Neural progenitor cell (in vitro differentiated cells): Measurements from ENCODE around the gene DNAJC8. TPM values are rescaled to one million over a fixed set of nuclear protein-coding genes. Genes with fewer than 3 reads are reported as not detected.

Experiments
- DNase-seq: peaks from one replicate; pipeline ENCODE4 v3.0.0-alpha.2; 2016; ENCODE audit warnings: low spot score
- H2AFZ ChIP-seq: fragments of 200-600 bp; sonication (generic); replicated peaks from 2 replicates; pipeline ENCODE4 v1.6.1; 2016; ENCODE audit warnings: antibody characterized with exemption
- H3F3A ChIP-seq: fragments of 200-600 bp; sonication (generic); 2 replicates; pipeline ENCODE4 v1.6.1; 2016; ENCODE audit warnings: antibody characterized with exemption, low read depth
- H3K27ac ChIP-seq: fragments of 200-600 bp; sonication (generic); 2 replicates; pipeline ENCODE4 v1.5.1; 2016; ENCODE audit warnings: mild to moderate bottlenecking
- H3K27me3 ChIP-seq: fragments of 200-600 bp; sonication (generic); 2 replicates; pipeline ENCODE4 v1.6.1; 2016; ENCODE audit warnings: mild to moderate bottlenecking, moderate library complexity
- H3K36me3 ChIP-seq: fragments of 200-600 bp; sonication (generic); 2 replicates; pipeline ENCODE4 v1.5.1; 2016
- H3K4me1 ChIP-seq: fragments of 200-600 bp; sonication (generic); 2 replicates; pipeline ENCODE4 v1.6.1; 2016; ENCODE audit warnings: mixed run types
- H3K4me2 ChIP-seq: fragments of 200-600 bp; sonication (generic); 2 replicates; pipeline ENCODE4 v1.6.1; 2016
- H3K4me3 ChIP-seq: fragments of 200-600 bp; sonication (generic); 2 replicates; pipeline ENCODE4 v1.5.1; 2016
- H3K79me2 ChIP-seq: fragments of 200-600 bp; sonication (generic); 2 replicates; pipeline ENCODE4 v1.6.1; 2016; ENCODE audit warnings: low read depth
- H3K9ac ChIP-seq: fragments of 200-600 bp; sonication (generic); 2 replicates; pipeline ENCODE4 v1.6.1; 2016
- H3K9me3 ChIP-seq: fragments of 200-600 bp; sonication (generic); 2 replicates; pipeline ENCODE4 v1.5.1; 2016; ENCODE audit warnings: low read depth
- H4K20me1 ChIP-seq: fragments of 200-600 bp; sonication (generic); 2 replicates; pipeline ENCODE4 v1.6.1; 2016; ENCODE audit warnings: low read depth
- H3K27ac Mint-ChIP-seq: 3 replicates; pipeline ENCODE4 v1.8.0; 2021; ENCODE audit warnings: mixed read lengths
- H3K27me3 Mint-ChIP-seq: 2 replicates; pipeline ENCODE4 v1.8.0; 2022; ENCODE audit warnings: low read depth, mild to moderate bottlenecking, inconsistent platforms, moderate library complexity, mixed read lengths; ENCODE audit not compliant: insufficient read depth
- H3K36me3 Mint-ChIP-seq: 3 replicates; pipeline ENCODE4 v1.8.0; 2021; ENCODE audit warnings: mixed read lengths
- H3K4me1 Mint-ChIP-seq: 3 replicates; pipeline ENCODE4 v1.8.0; 2021; ENCODE audit warnings: mixed read lengths
- H3K4me3 Mint-ChIP-seq: 3 replicates; pipeline ENCODE4 v1.8.0; 2021; ENCODE audit warnings: mild to moderate bottlenecking, moderate library complexity, mixed read lengths
- H3K9me3 Mint-ChIP-seq: 3 replicates; pipeline ENCODE4 v1.8.0; 2020; ENCODE audit warnings: mixed read lengths
- CTCF ChIP-seq: fragments of 200-600 bp; sonication (generic); IDR thresholded peaks from 2 replicates; pipeline ENCODE4 v1.5.1; 2017; ENCODE audit warnings: antibody characterized with exemption, mild to moderate bottlenecking
- EZH2 ChIP-seq: fragments of 200-600 bp; sonication (generic); IDR thresholded peaks from 2 replicates; pipeline ENCODE4 v1.6.1; 2017; ENCODE audit warnings: antibody characterized with exemption, mild to moderate bottlenecking, moderate library complexity
- EZH2phosphoT487 ChIP-seq: fragments of 200-600 bp; sonication (generic); IDR thresholded peaks from 2 replicates; pipeline ENCODE4 v1.6.1; 2017; ENCODE audit warnings: antibody characterized with exemption
- total RNA-seq: library from RNA; depleted of rRNA; stranded (reverse); fragments of >200 nt; gene quantifications from 2 replicates; pipeline ENCODE4 v1.2.3, GENCODE V29; 2015; ENCODE audit warnings: low replicate concordance

The DNAJC8 gene
- total RNA-seq, 1 donor from 2014 or later: 117 TPM

DNA sequence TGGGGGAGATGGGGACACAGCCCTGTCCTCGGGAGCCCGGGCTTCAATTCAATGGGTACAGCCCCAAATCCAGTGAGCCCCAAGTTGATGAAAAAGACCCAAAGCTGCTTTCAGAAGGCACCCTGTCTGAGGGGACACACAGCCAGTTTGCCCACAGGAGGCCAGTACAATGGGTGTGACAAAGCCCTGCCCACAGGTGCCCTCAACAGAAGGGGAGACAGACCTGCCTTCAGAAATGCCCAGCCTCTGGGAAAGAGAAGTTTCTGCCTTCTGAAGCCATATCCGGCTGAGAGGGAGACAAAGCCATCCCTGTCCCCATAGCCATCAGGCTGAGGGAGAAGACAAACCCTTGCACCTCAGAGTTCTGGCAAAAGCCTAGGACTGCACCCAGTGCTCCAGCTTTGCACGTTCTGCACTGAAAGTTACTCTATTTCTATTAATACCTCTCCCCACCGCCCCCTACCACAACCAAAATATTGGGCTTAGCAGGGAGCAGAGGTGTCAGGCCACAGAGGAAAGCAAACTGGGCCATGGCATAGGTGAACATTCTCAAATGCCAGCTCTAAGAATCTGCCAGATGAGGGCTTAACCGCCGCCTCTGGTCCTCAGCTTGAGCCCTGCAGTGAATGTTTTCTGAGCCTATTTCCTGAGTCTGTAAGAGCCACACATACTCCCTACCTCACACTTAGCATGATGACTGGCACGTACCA is 38.3 kb downstream of the DNAJC8 start:
- Mint-ChIP-seq H3K27me3 (peaks cover 4% of the 10 kb centered on the region), H3K36me3 (peaks cover 5% of the 10 kb centered on the region), H3K4me3 (no peak overlapping the region), H3K9me3 (no peaks in the 10 kb centered on the region), H3K27ac (no peak overlapping the region), H3K4me1 (peaks cover 10% of the 10 kb centered on the region)
- peaks cover 20% of the 10 kb centered on the region for H3K4me1 ChIP-seq
- H2AFZ ChIP-seq: no peak overlapping the region
- H3K4me2 ChIP-seq: no peak overlapping the region
- no peak overlapping the region for H3K9ac ChIP-seq
- H3F3A ChIP-seq: peaks cover 32% of the 10 kb centered on the region
- H3K27me3 ChIP-seq: no peaks in the 10 kb centered on the region
- TF ChIP-seq CTCF (no peak), EZH2 (no peak), EZH2phosphoT487 (no peak)
- no peak overlapping the region for H3K27ac ChIP-seq
- H3K4me3 ChIP-seq: no peak overlapping the region
- no peaks in the 10 kb centered on the region for H3K79me2 ChIP-seq
- no peak for DNase-seq
- H4K20me1 ChIP-seq: no peaks in the 10 kb centered on the region
- no peaks in the 10 kb centered on the region for H3K9me3 ChIP-seq
- H3K36me3 ChIP-seq: no peaks in the 10 kb centered on the region

- no peak overlapping the region for H3K27ac Mint-ChIP-seq
- H3K4me3 Mint-ChIP-seq: no peak overlapping the region
- H3K27me3 Mint-ChIP-seq: peaks cover 4% of the 10 kb centered on the region
- no peak overlapping the region for H2AFZ ChIP-seq
- no peaks in the 10 kb centered on the region for H3K9me3 Mint-ChIP-seq
- peaks cover 3% of the 10 kb centered on the region for H3K36me3 Mint-ChIP-seq
- H3K9me3 ChIP-seq: no peaks in the 10 kb centered on the region
- no peaks in the 10 kb centered on the region for H3K36me3 ChIP-seq
- peaks cover 20% of the 10 kb centered on the region for H3K4me1 ChIP-seq
- H3F3A ChIP-seq: peaks cover 32% of the 10 kb centered on the region
- peaks cover 10% of the 10 kb centered on the region for H3K4me1 Mint-ChIP-seq
- no peaks in the 10 kb centered on the region for H3K79me2 ChIP-seq
- H3K27me3 ChIP-seq: no peaks in the 10 kb centered on the region
- no peak overlapping the region for H3K27ac ChIP-seq
- DNase-seq: no peak
- no peak overlapping the region for H3K4me3 ChIP-seq
- H3K9ac ChIP-seq: no peak overlapping the region
- no peaks in the 10 kb centered on the region for H4K20me1 ChIP-seq
- H3K4me2 ChIP-seq: no peak overlapping the region
- TF ChIP-seq EZH2 (no peak), EZH2phosphoT487 (no peak), CTCF (no peak)
Measured at GRCh38 chr1:28193701-28194161, 39.1 kb downstream of the DNAJC8 start.

GRCh38 chr1:28190996-28191645 is 41.7 kb downstream of the DNAJC8 start:
- Mint-ChIP-seq H3K36me3 (no peaks in the 10 kb centered on the region), H3K4me1 (peaks cover 3% of the 10 kb centered on the region), H3K4me3 (no peak overlapping the region), H3K27ac (peak overlapping the region; percentile 85), H3K9me3 (no peaks in the 10 kb centered on the region), H3K27me3 (peaks cover 4% of the 10 kb centered on the region)
- H3K27me3 ChIP-seq: no peaks in the 10 kb centered on the region
- no peak for TF ChIP-seq CTCF
- TF ChIP-seq EZH2phosphoT487: no peak
- no peak for TF ChIP-seq EZH2
- peak overlapping the region; percentile 93 for H2AFZ ChIP-seq
- no peak overlapping the region for H3K4me2 ChIP-seq
- no peaks in the 10 kb centered on the region for H4K20me1 ChIP-seq
- peaks cover 11% of the 10 kb centered on the region for H3F3A ChIP-seq
- H3K4me3 ChIP-seq: no peak overlapping the region
- H3K27ac ChIP-seq: no peak overlapping the region
- DNase-seq: no peak
- peak overlapping the region; percentile 13 for H3K9ac ChIP-seq
- H3K79me2 ChIP-seq: no peaks in the 10 kb centered on the region
- no peaks in the 10 kb centered on the region for H3K36me3 ChIP-seq
- H3K9me3 ChIP-seq: no peaks in the 10 kb centered on the region
- H3K4me1 ChIP-seq: peaks cover 10% of the 10 kb centered on the region
